ENCODE measurements around the gene LPAR5. TPM values are rescaled to one million over a fixed set of nuclear protein-coding genes. Genes with fewer than 3 reads are reported as not detected.

Gene LPAR5
- total and polyA plus RNA-seq, 2 of the 13 experiments (the other 11 are each of a cell fraction or from before 2014, with no cell fraction given), result 0.09 to 0.32 TPM

GRCh38 chr12:6632026-6632983, 3.5 kb downstream of the LPAR5 start:
- no peak overlapping the region for H3K27ac ChIP-seq (ENCODE audit: extremely low read length, insufficient read depth, low read length)
- H3K79me2 ChIP-seq (ENCODE audit: insufficient read depth, low read length), result no peaks in the 10 kb centered on the region
- H3K4me2 ChIP-seq (ENCODE audit: low read depth, low read length), result peak overlapping the region; percentile 68
- no peaks in the 10 kb centered on the region for H3K36me3 ChIP-seq (replicated peaks in 1 of 2; ENCODE audit: control insufficient read depth in 1 of 2, insufficient read depth in 2 of 2, low read length in 2 of 2)
- H3K4me1 ChIP-seq (ENCODE audit: insufficient read depth, low read length), result peaks cover 46% of the 10 kb centered on the region
- no peak for DNase-seq (ENCODE audit: low spot score)
- no peak overlapping the region for H2AFZ ChIP-seq (ENCODE audit: low read length)
- TF ChIP-seq ZMYM3 (CRISPR knock-in tag; IDR thresholded peaks at IDR 0.05) (0 out of 2 replicates have a peak, but pooled peaks have one; percentile 19), ZSCAN29 (CRISPR knock-in tag; conservative IDR thresholded peaks at IDR 0.05) (no peak), CCDC6 (CRISPR knock-in tag; IDR thresholded peaks at IDR 0.05) (no peak), FOXA1 (IDR thresholded peaks at IDR 0.05) (no peak), FOXA1 (CRISPR knock-in tag; IDR thresholded peaks at IDR 0.05) (no peak)
- no peaks in the 10 kb centered on the region for H4K20me1 ChIP-seq (ENCODE audit: insufficient read depth, low read length)
- no TSS peak for BruUV-seq (replicated peaks)
- ChIA-PET CTCF (ENCODE audit: low intra/inter-chr PET ratio, low total read pairs) (no interaction called here), POLR2A (interaction anchor here (1.1 to 1.2 kb wide), 2 partner anchors 19 to 57 kb away, joined by 3 read pairs; no protein-coding TSS in a partner anchor)
- H3K9me3 ChIP-seq (ENCODE audit: low read length), result no peaks in the 10 kb centered on the region
- WGBS (ENCODE audit: low lambda C conversion rate), result 20% methylated on average over 20 of the region's 21 CpGs
- no peak for FAIRE-seq
- in situ Hi-C loops (cut with HindIII; ENCODE audit: extremely low pct_ligation_motif_present, low pct_unique_long_range_greater_than_20kb) (no loop called here), intact Hi-C loops (cut with micrococcal nuclease; ENCODE audit: unreplicated experiment) (no loop called here)
- peak overlapping the region in 1 of 3 experiments; percentile 49; a peak in 2 of 6 replicates for H3K4me3 ChIP-seq (replicated peaks in 1 of 3; ENCODE audit: insufficient read depth in 1 of 3, low read depth in 2 of 3, low read length in 3 of 3)
- peaks cover 0 to 7% of the 10 kb centered on the region in 2 experiments; a peak in 2 of 5 replicates for H3K27me3 ChIP-seq (ENCODE audit: control insufficient read depth in 1 of 2, insufficient read depth in 2 of 2, low read length in 2 of 2)
- ATAC-seq, result peak; percentile 39
- 0 out of 2 replicates have a peak overlapping the region, but pooled peaks have one; percentile 17 for H3K9ac ChIP-seq (ENCODE audit: insufficient read depth, low read depth, low read length)

GRCh38 chr12:6631549-6631961, 4.2 kb downstream of the LPAR5 start:
- intact Hi-C loops (cut with micrococcal nuclease; ENCODE audit: unreplicated experiment), result no loop called here
- ATAC-seq (peak; percentile 64), DNase-seq (ENCODE audit: low spot score) (no peak), FAIRE-seq (no peak)
- H3K27me3 ChIP-seq (ENCODE audit: control insufficient read depth in 1 of 2, insufficient read depth in 2 of 2, low read length in 2 of 2), result peaks cover 0 to 7% of the 10 kb centered on the region in 2 experiments; a peak in 1 of 5 replicates
- H3K79me2 ChIP-seq (ENCODE audit: insufficient read depth, low read length), result no peaks in the 10 kb centered on the region
- no peaks in the 10 kb centered on the region for H3K36me3 ChIP-seq (replicated peaks in 1 of 2; ENCODE audit: control insufficient read depth in 1 of 2, insufficient read depth in 2 of 2, low read length in 2 of 2)
- no TSS peak for BruUV-seq (replicated peaks)
- ChIA-PET POLR2A (interaction anchor here (1.1 to 1.2 kb wide), 2 partner anchors 18 to 58 kb away, joined by 3 read pairs; no protein-coding TSS in a partner anchor), CTCF (ENCODE audit: low intra/inter-chr PET ratio, low total read pairs) (no interaction called here)
- H2AFZ ChIP-seq (ENCODE audit: low read length), result peak overlapping the region; percentile 71
- H3K9ac ChIP-seq (ENCODE audit: insufficient read depth, low read depth, low read length), result peak overlapping the region; percentile 17; the same call in 1 of the 2 replicates
- in situ Hi-C loops (cut with HindIII; ENCODE audit: extremely low pct_ligation_motif_present, low pct_unique_long_range_greater_than_20kb), result no loop called here
- WGBS (ENCODE audit: low lambda C conversion rate), result 20% methylated on average over 3 of the region's 3 CpGs
- H3K27ac ChIP-seq (ENCODE audit: extremely low read length, insufficient read depth, low read length), result no peak overlapping the region
- no peaks in the 10 kb centered on the region for H3K9me3 ChIP-seq (ENCODE audit: low read length)
- peak overlapping the region in 2 of 3 experiments; percentile 26 to 49; a peak in 3 of 6 replicates for H3K4me3 ChIP-seq (replicated peaks in 1 of 3; ENCODE audit: insufficient read depth in 1 of 3, low read depth in 2 of 3, low read length in 3 of 3)
- H3K4me2 ChIP-seq (ENCODE audit: low read depth, low read length), result peak overlapping the region; percentile 68
- H4K20me1 ChIP-seq (ENCODE audit: insufficient read depth, low read length), result no peaks in the 10 kb centered on the region
- peaks cover 54% of the 10 kb centered on the region for H3K4me1 ChIP-seq (ENCODE audit: insufficient read depth, low read length)
- TF ChIP-seq LCORL (IDR thresholded peaks at IDR 0.05) (no peak), LCORL (CRISPR knock-in tag; IDR thresholded peaks at IDR 0.05) (no peak), ZNF318 (CRISPR knock-in tag; IDR thresholded peaks at IDR 0.05) (no peak), HNF4A (CRISPR knock-in tag; IDR thresholded peaks at IDR 0.05) (0 out of 2 replicates have a peak, but pooled peaks have one; percentile 17)

All from HepG2 (cell line).